KOPT-K1 (cell line): ENCODE data around the gene CD48.
"Not testable (repeated sequence)": the region's sequence is repeated elsewhere in the genome, so short reads cannot be mapped to it uniquely, and the experiment has no call there.

Experiments used
- H3K27ac ChIP-seq: fragments of 200-600 bp; sonication (generic); 2 replicates; pipeline ENCODE4 v1.5.1; 2016; ENCODE audit warnings: antibody characterized with exemption, mild to moderate bottlenecking, low read depth, low read length; ENCODE audit not compliant: poor library complexity, severe bottlenecking
- H3K36me3 ChIP-seq: fragments of 200-600 bp; sonication (generic); 2 replicates; pipeline ENCODE4 v1.5.1; 2017; ENCODE audit warnings: antibody characterized with exemption, mild to moderate bottlenecking, low read length, moderate library complexity; ENCODE audit not compliant: insufficient read depth
- H3K9me3 ChIP-seq: fragments of 200-600 bp; sonication (generic); 2 replicates; pipeline ENCODE4 v1.5.1; 2017; ENCODE audit warnings: antibody characterized with exemption, low read length, mild to moderate bottlenecking; ENCODE audit not compliant: insufficient read depth, poor library complexity, severe bottlenecking

The CD48 gene

GRCh38 chr1:160712525-160713080, 981 bp upstream of the CD48 start:
- H3K36me3 ChIP-seq, H3K9me3 ChIP-seq: not testable (repeated sequence)
- peak overlapping the region; percentile 99 for H3K27ac ChIP-seq

DNA sequence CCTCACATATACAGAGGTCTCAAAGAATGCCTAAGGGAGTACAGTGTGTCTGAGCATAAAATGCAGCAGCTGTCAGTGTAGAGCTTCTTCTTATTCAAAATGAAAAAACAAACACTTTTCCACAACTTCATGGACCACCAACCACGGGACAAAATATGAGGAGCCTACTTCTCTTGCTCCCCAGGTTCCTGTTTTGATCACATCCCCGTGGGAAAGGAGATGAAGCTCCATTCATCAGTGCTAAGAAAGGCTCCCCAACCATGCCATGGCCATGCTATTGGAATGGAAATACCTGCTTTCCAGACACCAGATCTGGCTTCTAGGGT, 383 bp downstream of the CD48 start:
- Histone ChIP-seq H3K36me3 (peaks cover 4% of the 10 kb centered on the region; the same call in 1 of the 2 replicates), H3K27ac (peak overlapping the region; percentile 99), H3K9me3 (no peaks in the 10 kb centered on the region)

- no peaks in the 10 kb centered on the region for H3K9me3 ChIP-seq
- H3K36me3 ChIP-seq: peaks cover 5% of the 10 kb centered on the region
- H3K27ac ChIP-seq: peak overlapping the region; percentile 99
Measured at GRCh38 chr1:160710517-160711252, 937 bp downstream of the CD48 start.

GRCh38 chr1:160709715-160710114, 1.9 kb downstream of the CD48 start:
- Histone ChIP-seq H3K9me3 (no peaks in the 10 kb centered on the region), H3K36me3 (peaks cover 14% of the 10 kb centered on the region), H3K27ac (peak overlapping the region; percentile 99)

DNA sequence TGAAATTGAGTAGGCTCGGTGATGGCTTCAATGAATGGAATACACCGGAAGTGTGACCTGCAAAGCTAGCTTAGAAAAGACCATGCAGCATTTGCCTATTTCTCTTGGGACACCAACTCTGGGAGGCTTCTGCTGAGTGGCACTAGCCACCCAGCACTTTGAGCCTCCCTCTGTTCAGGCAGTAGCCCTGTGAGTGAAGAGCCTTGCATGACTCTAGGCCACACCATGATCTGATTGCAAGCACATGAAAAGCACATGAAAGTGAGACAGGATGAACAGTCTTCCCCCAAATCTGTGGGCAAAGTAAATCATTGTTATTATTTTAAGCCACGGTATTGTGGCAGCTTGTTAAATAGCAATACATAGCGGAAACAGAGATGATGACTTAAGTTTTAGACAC, 2.8 kb downstream of the CD48 start:
- no peaks in the 10 kb centered on the region for H3K9me3 ChIP-seq
- H3K27ac ChIP-seq: peak overlapping the region; percentile 99
- peaks cover 23% of the 10 kb centered on the region for H3K36me3 ChIP-seq

DNA sequence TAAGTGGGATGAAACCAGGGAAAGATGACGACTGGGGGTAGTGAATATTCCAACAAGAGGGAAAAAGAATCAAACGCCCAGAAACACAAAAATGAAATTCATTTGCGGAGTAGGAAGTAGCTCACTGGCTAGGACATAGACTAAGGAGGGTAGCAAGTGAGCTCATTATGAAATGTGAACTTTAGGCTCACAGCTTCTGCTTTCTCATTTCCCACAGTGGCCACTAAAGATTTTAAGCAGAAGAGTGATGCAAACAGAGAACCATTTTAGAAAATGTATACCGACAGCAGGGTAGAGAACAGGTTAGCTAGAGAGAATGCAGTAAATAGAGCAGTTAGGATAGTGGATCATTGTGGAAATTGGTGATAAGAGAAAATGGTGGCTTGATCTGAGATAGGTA, 3.5 kb downstream of the CD48 start:
- peaks cover 30% of the 10 kb centered on the region for H3K36me3 ChIP-seq
- peak overlapping the region; percentile 99 for H3K27ac ChIP-seq
- H3K9me3 ChIP-seq: no peaks in the 10 kb centered on the region

DNA sequence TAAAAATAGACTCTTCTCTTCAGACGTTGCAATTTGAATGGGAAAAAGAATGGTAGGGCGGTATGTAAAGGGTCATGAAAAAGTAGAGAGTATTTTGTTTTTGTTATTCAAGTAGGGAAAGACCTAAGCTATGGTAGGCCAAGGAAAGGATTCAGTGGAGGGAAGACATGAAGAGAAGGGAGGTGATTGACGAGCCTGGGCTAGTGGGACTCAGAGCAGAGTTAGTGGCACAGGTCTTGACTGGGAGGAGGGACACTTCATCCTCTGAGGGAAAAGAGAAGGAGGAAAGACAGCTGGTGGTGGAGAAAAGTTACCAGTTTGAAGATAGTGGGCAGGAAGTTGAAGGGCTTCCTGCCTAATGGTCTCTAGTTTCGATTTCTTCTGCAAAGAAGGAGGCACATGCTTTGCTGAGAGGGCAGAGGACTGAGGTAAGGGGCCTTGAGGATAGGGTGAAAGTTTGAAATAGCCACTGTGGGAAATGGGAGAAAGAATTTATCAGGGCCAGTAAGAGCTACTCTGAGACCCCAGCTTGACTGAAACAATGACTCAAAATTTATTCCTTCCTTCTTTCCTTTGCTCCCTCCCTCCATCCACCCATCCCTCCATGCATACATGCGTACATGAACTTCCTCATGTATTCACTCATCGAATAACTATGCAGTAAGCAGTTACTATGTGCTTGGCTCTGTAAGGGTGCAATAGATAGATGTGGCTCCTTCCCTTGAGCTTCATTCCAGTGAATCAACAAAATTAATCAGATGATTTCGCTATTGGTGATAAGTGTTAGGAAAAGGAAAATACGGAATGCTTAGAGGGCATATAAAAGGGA, 4.2 kb downstream of the CD48 start:
- H3K36me3 ChIP-seq: peaks cover 31% of the 10 kb centered on the region
- H3K27ac ChIP-seq: peak overlapping the region; percentile 99
- no peaks in the 10 kb centered on the region for H3K9me3 ChIP-seq

GRCh38 chr1:160706526-160707235, 4.9 kb downstream of the CD48 start:
- H3K27ac ChIP-seq: peak overlapping the region; percentile 99
- no peaks in the 10 kb centered on the region for H3K9me3 ChIP-seq
- H3K36me3 ChIP-seq: peaks cover 38% of the 10 kb centered on the region

- Histone ChIP-seq H3K36me3 (peaks cover 44% of the 10 kb centered on the region), H3K27ac (no peak overlapping the region), H3K9me3 (no peaks in the 10 kb centered on the region)
Measured at GRCh38 chr1:160705742-160706141, 5.9 kb downstream of the CD48 start.

DNA sequence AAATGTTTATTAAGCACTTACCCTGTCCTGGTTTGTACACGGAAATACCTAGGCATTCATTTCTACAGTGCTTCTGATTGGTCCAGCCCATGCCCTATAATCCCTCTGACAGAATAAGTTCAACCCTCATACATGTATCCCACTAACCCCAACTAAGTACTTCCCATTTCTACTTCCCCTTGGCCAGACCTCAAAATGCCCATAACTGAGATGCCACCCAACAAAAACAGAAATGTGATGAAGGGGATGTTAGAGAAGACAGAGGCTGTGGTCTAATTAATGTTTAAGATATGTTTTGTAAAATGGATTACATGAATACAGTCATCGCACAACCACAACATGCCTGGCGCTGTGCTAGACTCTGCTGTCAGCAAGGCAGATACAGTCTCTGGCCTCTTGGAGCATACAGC, 6.4 kb downstream of the CD48 start:
- not testable (repeated sequence) for H3K27ac ChIP-seq, H3K9me3 ChIP-seq
- H3K36me3 ChIP-seq: peaks cover 44% of the 10 kb centered on the region

GRCh38 chr1:160704250-160704649, 7.4 kb downstream of the CD48 start:
- no peak overlapping the region for H3K27ac ChIP-seq
- peaks cover 40% of the 10 kb centered on the region for H3K36me3 ChIP-seq
- H3K9me3 ChIP-seq: no peaks in the 10 kb centered on the region

- H3K27ac ChIP-seq: no peak overlapping the region
- H3K9me3 ChIP-seq: no peaks in the 10 kb centered on the region
- peaks cover 40% of the 10 kb centered on the region for H3K36me3 ChIP-seq
Measured at GRCh38 chr1:160702100-160702499, 9.5 kb downstream of the CD48 start.

GRCh38 chr1:160692390-160692789, 19.2 kb downstream of the CD48 start:
- H3K27ac ChIP-seq, H3K9me3 ChIP-seq: not testable (repeated sequence)
- H3K36me3 ChIP-seq: peaks cover 15% of the 10 kb centered on the region

DNA sequence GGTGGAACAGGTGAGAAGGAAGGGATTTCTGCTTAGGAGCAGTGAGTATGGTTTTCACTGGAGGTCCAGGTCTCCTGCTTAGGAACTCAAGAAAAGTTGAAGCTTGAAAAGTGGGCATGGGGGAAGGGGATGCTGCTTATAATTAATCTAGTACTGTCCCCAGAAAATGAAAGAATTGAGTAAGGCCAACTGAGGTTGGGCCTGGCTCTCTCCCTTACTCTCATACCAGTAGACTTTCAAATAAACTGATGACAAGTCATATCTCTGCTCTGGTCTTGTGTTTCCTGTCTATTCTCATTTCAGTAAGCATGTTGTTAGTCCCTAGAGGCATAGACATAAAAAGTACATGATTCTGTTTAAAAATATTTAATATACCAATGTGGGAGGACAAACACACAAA, 26.4 kb downstream of the CD48 start:
- peak overlapping the region; percentile 60 for H3K27ac ChIP-seq
- peaks cover 23% of the 10 kb centered on the region for H3K9me3 ChIP-seq
- peaks cover 73% of the 10 kb centered on the region for H3K36me3 ChIP-seq
